B cell (primary cell): ENCODE data around the gene MANBA. TPM values are rescaled to one million over a fixed set of nuclear protein-coding genes. Genes with fewer than 3 reads are reported as not detected.
A peak's percentile ranks its signal among the peaks of the same experiment; 100 is the strongest.

Experiments
- ATAC-seq: fragments of 200-7000 bp; cut with Tn5 transposase; one replicate; pipeline ENCODE4 v1.10.0; 2021; ENCODE audit warnings: low read depth, mild to moderate bottlenecking, moderate number of reproducible peaks, moderate library complexity
- CTCF ChIA-PET: fragments of 350-600 bp; sonication (Branson Sonifier 250); formaldehyde crosslinking; loops from one replicate; lab custom pipeline; 2021; ENCODE audit warnings: antibody characterized with exemption, inconsistent platforms; lab: Charles Lee
- POLR2A ChIA-PET: fragments of 350-600 bp; sonication (Branson Sonifier 250); formaldehyde crosslinking; loops from one replicate; lab custom pipeline; 2021; ENCODE audit warnings: antibody characterized with exemption; lab: Charles Lee
- DNase-seq: peaks from one replicate; pipeline ENCODE4 v3.0.0; 2013
- H2AFZ ChIP-seq: 2 replicates; pipeline ENCODE4 v1.6.1; 2012; ENCODE audit warnings: mild to moderate bottlenecking, low read depth, low read length; ENCODE audit not compliant: insufficient read depth, poor library complexity, severe bottlenecking
- H3K27ac ChIP-seq, 2 donors: 1 replicate in 1 of 2; 2 replicates in 1 of 2; pipeline ENCODE4 v1.5.1; 2012 to 2013; ENCODE audit warnings: low read length in 2 of 2, mild to moderate bottlenecking in 2 of 2, moderate library complexity in 1 of 2
- H3K27me3 ChIP-seq, 4 experiments: fragments of 200-600 bp in 1 of 4; sonication (generic) in 1 of 4; replicated peaks in 1 of 4; 1 replicate in 2 of 4; 2 replicates in 2 of 4; pipeline versions ENCODE4 v1.6.1 to v1.7.0; 2013 to 2016; ENCODE audit warnings: low read length in 3 of 4, mild to moderate bottlenecking in 2 of 4, mixed read lengths in 1 of 4, moderate library complexity in 1 of 4; ENCODE audit not compliant: insufficient read depth in 4 of 4, control insufficient read depth in 3 of 4; ENCODE audit errors: control extremely low read depth in 1 of 4
- H3K36me3 ChIP-seq, 2 experiments: replicated peaks in 1 of 2; 1 replicate in 1 of 2; 2 replicates in 1 of 2; pipeline versions ENCODE4 v1.6.1 to v1.7.1; 2013; ENCODE audit warnings: low read length in 1 of 2; ENCODE audit not compliant: insufficient read depth in 2 of 2, control insufficient read depth in 1 of 2; ENCODE audit errors: control extremely low read depth in 1 of 2, extremely low read depth in 1 of 2
- H3K4me1 ChIP-seq, 2 donors: fragments of 200-600 bp in 1 of 2; sonication (generic) in 1 of 2; 1 replicate in 1 of 2; 2 replicates in 1 of 2; pipeline versions ENCODE4 v1.5.1 to v1.6.1; 2013 to 2017; ENCODE audit warnings: low read length in 2 of 2; ENCODE audit not compliant: control insufficient read depth in 2 of 2, insufficient read depth in 2 of 2
- H3K4me2 ChIP-seq: replicated peaks from 2 replicates; pipeline ENCODE3; 2012; ENCODE audit warnings: mild to moderate bottlenecking, low read depth, low read length; ENCODE audit not compliant: poor library complexity, severe bottlenecking
- H3K4me3 ChIP-seq, 5 experiments: fragments of 200-600 bp in 1 of 5; sonication (generic) in 1 of 5; 1 replicate in 3 of 5; 2 replicates in 2 of 5; pipeline versions ENCODE4 v1.5.1 to v1.7.0; 2011 to 2016; ENCODE audit warnings: low read length in 4 of 5, mild to moderate bottlenecking in 4 of 5, low read depth in 2 of 5, control low read depth in 1 of 5, moderate library complexity in 1 of 5; ENCODE audit not compliant: insufficient read depth in 1 of 5; ENCODE audit errors: control extremely low read depth in 1 of 5, extremely low read depth in 1 of 5
- H3K79me2 ChIP-seq: fragments of 200-600 bp; sonication (generic); one replicate; pipeline ENCODE4 v1.6.0; 2016; ENCODE audit warnings: low read length; ENCODE audit not compliant: control insufficient read depth, insufficient read depth
- H3K9ac ChIP-seq: fragments of 200-600 bp; sonication (generic); 2 replicates; pipeline ENCODE4 v1.6.1; 2017; ENCODE audit warnings: mild to moderate bottlenecking, low read length, moderate library complexity
- H3K9me3 ChIP-seq, 3 donors: one replicate each; pipeline versions ENCODE4 v1.6.1 to v1.7.1; 2013; ENCODE audit warnings: low read length in 2 of 3; ENCODE audit not compliant: control insufficient read depth in 2 of 3, insufficient read depth in 1 of 3; ENCODE audit errors: control extremely low read depth in 1 of 3
- H4K20me1 ChIP-seq: 2 replicates; pipeline ENCODE4 v1.6.0; 2012; ENCODE audit warnings: mild to moderate bottlenecking, low read length; ENCODE audit not compliant: insufficient read depth, control insufficient read depth, poor library complexity, severe bottlenecking
- H3K27ac Mint-ChIP-seq: one replicate; pipeline ENCODE4 v1.8.0; 2021; ENCODE audit warnings: mixed read lengths
- H3K27me3 Mint-ChIP-seq: one replicate; pipeline ENCODE4 v1.8.0; 2021; ENCODE audit warnings: mixed read lengths
- H3K4me1 Mint-ChIP-seq: one replicate; pipeline ENCODE4 v1.8.0; 2021; ENCODE audit warnings: mixed read lengths
- H3K4me3 Mint-ChIP-seq: one replicate; pipeline ENCODE4 v1.8.0; 2021; ENCODE audit warnings: mixed read lengths
- H3K9me3 Mint-ChIP-seq: one replicate; pipeline ENCODE4 v1.8.0; 2022; ENCODE audit warnings: mixed read lengths; ENCODE audit not compliant: insufficient read depth
- CTCF ChIP-seq: fragments of 200-600 bp; IDR thresholded peaks from one replicate; pipeline ENCODE4 v1.8.0; 2022; ENCODE audit warnings: antibody characterized with exemption, mild to moderate bottlenecking
- EZH2 ChIP-seq: IDR thresholded peaks from 2 replicates; pipeline ENCODE4 v1.6.1; 2012; ENCODE audit warnings: borderline replicate concordance, low read depth, mild to moderate bottlenecking, moderate library complexity, low read length; ENCODE audit not compliant: insufficient read depth, poor library complexity, severe bottlenecking
- WGBS: methylation state at CpG from one replicate; pipeline ENCODE4 v1.1.5; 2013; ENCODE audit warnings: missing lambda C conversion rate; ENCODE audit not compliant: insufficient coverage; 5-methylcytosine and 5-hydroxymethylcytosine counted together
- intact Hi-C: fragments of 100-400 bp; cut with micrococcal nuclease; formaldehyde crosslinking; loops from one replicate; pipeline ENCODE4 v1.10.0; 2022
- polyA plus RNA-seq: library from polyadenylated mRNA; depleted of rRNA; stranded (reverse); fragments of >200 nt; gene quantifications from 2 replicates; pipeline ENCODE4 v1.2.3, GENCODE V29; 2012
- total RNA-seq, 2 donors: library from RNA; stranded (reverse); fragments of 120-200 nt in 1 of 2; gene quantifications; 1 replicate in 1 of 2; 2 replicates in 1 of 2; pipeline versions ENCODE4 v1.2.3 to v1.2.4, GENCODE V29; 2013 to 2022

The MANBA gene
- total and polyA plus RNA-seq, 2 donors (not counting 1 experiment from before 2014, with no cell fraction given) = 91.6 to 119 TPM

GRCh38 chr4:102807345-102807744, 46.6 kb upstream of the MANBA start:
- no peak for ATAC-seq
- DNase-seq = no peak
- Histone ChIP-seq H3K9me3 (no peaks in the 10 kb centered on the region), H3K4me2 (no peak overlapping the region), H3K27me3 (no peaks in the 10 kb centered on the region), H3K4me3 (no peak overlapping the region), H3K4me1 (peaks cover 22 to 23% of the 10 kb centered on the region in 2 donors), H3K36me3 (peaks cover 4 to 82% of the 10 kb centered on the region in 2 experiments), H4K20me1 (peaks cover 96% of the 10 kb centered on the region), H3K79me2 (peaks cover 90% of the 10 kb centered on the region), H2AFZ (no peak overlapping the region), H3K27ac (peak overlapping the region in 1 of 2 donors; percentile 24), H3K9ac (no peak overlapping the region)
- intact Hi-C loops = loop anchor here (5.0 kb wide), 1 partner anchor 45 kb away; the partner anchor contains the start of gene MANBA
- WGBS = no CpG with 5 or more reads among the region's 1 CpG
- TF ChIP-seq CTCF = no peak
- TF ChIP-seq EZH2 = no peak
- H3K27ac Mint-ChIP-seq = no peak overlapping the region
- H3K9me3 Mint-ChIP-seq = no peaks in the 10 kb centered on the region
- peaks cover 32% of the 10 kb centered on the region for H3K4me1 Mint-ChIP-seq
- H3K27me3 Mint-ChIP-seq = no peaks in the 10 kb centered on the region
- no peak overlapping the region for H3K4me3 Mint-ChIP-seq
- ChIA-PET POLR2A (no interaction called here), CTCF (no interaction called here)

GRCh38 chr4:102799816-102800215, 39.0 kb upstream of the MANBA start:
- Histone ChIP-seq H3K36me3 (peaks cover 1 to 94% of the 10 kb centered on the region in 2 experiments), H3K4me1 (no peaks in the 10 kb centered on the region), H3K79me2 (peaks cover 26% of the 10 kb centered on the region), H3K27me3 (no peaks in the 10 kb centered on the region), H4K20me1 (peaks cover 31% of the 10 kb centered on the region), H3K27ac (peak overlapping the region in 1 of 2 donors; percentile 23), H3K4me3 (no peak overlapping the region), H3K9me3 (no peaks in the 10 kb centered on the region), H3K9ac (no peak overlapping the region), H2AFZ (no peak overlapping the region), H3K4me2 (no peak overlapping the region)
- ATAC-seq (no peak), DNase-seq (no peak)
- ChIA-PET POLR2A (no interaction called here), CTCF (interaction anchor here (0.7 kb wide), 1 partner anchor 20 kb away, joined by 4 read pairs; no protein-coding TSS in a partner anchor)
- intact Hi-C loops = loop anchor here (5.0 kb wide), 1 partner anchor 58 kb away; no protein-coding TSS in a partner anchor
- no peaks in the 10 kb centered on the region for H3K27me3 Mint-ChIP-seq
- WGBS = no CpG with 5 or more reads among the region's 2 CpGs
- no peak for TF ChIP-seq CTCF
- TF ChIP-seq EZH2 = no peak
- H3K4me3 Mint-ChIP-seq = no peak overlapping the region
- H3K9me3 Mint-ChIP-seq = no peaks in the 10 kb centered on the region
- H3K4me1 Mint-ChIP-seq = no peaks in the 10 kb centered on the region
- H3K27ac Mint-ChIP-seq = no peak overlapping the region
